ENCODE data around the gene FRYL.
"Not testable (repeated sequence)": the region's sequence is repeated elsewhere in the genome, so short reads cannot be mapped to it uniquely, and the experiment has no call there.

The FRYL gene

DNA sequence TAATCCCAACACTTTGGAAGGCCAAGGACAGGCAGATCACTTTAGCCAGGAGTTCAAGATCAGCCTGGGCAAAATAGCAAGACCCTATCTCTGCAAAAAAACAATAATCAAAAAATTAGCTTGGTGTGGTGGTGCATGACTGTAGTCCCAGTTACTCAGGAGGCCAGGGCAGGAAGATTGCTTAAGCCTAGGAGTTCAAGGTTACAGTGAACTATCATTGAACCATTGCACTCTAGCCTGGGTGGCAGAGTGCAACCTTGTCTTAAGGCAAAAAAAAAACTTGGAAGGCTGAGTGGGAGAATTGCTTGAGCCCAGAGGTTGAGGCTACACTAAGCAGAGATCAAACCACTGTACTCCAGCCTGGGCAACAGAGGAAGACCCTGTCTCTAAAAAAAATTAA, 5.2 kb upstream of the FRYL start:
- no peak for DNase-seq (ENCODE audit: low read depth in 2 of 2)

DNA sequence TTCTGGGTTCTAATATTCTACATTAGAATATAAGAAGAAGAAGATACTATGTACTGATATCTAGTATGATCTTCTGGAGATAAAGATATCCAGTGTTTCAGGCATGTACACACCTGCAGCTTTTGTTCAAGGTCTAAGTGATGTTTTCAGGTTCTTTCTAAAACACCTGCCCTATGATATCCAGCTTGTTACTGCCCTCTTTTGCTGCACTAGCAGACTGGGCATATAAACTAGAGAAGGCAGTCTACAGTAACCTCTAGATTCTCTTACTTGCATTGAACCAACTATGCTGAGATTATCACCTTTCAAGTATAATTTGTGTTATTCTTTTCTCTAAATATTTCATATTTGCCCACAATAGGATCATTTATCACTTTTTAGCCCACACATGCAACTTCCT, 1.9 kb upstream of the FRYL start:
- no peak for DNase-seq (ENCODE audit: low read depth in 2 of 2)

DNA sequence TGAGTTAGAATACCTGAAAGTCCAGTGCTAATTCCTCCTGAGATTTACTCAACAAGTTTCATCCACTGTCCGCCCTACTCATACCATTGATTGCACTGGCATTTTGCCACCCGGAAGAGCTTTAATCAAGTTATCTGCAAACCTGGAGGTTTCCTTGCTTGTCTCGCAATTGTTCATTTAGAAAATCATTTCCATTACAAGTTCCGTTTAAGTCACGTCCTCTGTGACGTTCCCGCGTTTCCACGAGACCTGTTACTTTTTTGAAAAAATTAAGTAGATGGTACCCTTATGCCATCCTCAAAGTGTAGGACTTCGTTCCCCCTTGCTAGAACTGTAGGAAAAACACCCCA, 761 bp upstream of the FRYL start:
- peak in 1 of 2 donors; percentile 16 for DNase-seq (ENCODE audit: low read depth in 2 of 2)

DNA sequence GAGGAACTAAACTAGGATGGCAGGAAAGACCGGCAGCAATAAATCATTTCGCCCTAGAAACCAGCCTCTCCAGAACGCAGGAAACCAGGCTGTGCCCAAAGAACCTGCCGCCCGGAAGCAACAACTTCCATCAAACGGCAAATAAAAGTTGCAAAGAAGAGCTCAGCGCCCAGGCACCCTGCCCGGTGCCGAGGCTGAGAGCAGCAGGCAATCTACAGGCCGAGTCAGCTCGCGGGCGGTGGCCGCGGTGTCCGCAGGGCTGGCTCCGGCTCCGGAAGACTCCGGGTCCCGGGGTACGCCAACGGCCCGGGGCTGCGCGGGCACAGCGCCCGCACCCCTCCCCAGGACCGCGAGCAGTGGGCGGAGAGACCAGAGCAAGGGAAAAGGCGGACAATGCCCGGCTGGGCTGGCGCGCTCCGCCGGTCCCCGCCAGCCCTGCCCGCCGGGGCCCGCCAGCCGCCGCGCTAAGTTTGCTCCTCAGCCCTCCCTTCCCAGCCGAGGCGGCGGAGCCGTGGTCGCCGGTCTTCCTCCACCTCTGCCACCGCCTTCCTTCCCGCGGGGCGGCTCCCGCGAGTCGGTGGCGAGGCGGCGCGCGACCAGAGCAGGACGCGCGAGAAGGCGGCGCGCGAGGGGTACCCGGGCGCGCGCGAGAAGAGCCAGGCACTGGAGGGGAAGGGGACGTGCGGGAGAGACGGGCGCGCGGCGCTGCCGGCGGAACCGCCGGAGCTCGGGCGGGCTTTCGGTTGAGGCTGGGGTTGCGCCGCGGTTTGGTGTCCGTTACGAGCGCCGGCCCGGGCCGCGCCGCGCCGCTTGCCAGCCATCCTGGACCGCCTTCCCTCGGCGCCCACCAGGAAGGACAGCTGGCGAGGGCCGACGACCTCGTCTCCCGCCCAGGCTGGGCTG, 733 bp downstream of the FRYL start:
- peak; percentile 16 to 25 for DNase-seq (ENCODE audit: low read depth in 2 of 2)

DNA sequence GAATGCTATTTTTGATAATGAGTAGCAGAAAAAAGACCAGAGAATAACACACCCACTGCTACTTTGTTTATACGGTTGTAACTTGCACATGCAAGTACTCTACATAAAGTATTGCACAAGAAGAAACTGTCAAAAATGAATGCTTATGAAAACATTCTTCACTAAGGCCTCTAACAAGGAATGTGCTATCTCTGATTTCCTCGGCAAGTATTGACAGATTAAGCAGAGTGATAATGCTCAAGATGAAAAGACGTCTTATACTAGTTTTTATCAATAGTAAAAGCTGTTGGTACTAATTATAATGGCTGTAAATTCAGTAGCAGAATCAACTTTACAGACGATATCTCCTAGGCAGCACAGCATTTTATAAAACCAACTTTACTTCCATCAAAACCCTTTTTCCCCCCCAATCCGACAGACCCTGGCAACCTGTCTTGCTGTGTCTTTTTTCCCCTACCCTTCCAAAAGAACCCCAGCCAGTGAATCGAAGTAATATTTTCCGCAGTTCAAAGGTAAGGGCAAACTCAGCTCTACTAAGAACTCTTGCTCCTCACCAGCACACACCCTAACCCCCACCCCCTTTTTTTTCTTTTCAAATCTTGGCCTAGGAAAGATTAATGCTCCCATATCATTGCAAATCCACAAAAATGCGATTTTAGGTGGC, 1.5 kb downstream of the FRYL start:
- DNase-seq (ENCODE audit: low read depth in 2 of 2) = no peak

DNA sequence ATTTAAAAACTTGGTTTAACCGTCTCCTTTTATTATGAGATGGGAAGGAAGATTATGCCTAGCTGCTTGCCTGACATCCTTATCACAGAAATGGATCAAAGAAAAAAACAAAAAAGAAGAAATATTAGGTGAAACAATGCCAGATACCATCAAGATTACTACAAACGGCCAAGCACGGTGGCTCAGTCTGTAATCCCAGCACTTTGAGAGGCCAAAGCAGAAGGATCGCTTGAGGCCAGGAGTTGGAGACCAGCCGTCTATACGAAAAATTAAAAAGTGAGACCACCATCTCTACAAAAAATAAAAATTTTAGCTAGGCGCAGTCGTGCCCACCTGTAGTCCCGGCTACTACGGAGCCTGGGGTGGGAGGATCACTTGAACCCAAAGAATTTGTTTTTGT, 2.3 kb downstream of the FRYL start:
- no peak for DNase-seq (ENCODE audit: low read depth in 2 of 2)

DNA sequence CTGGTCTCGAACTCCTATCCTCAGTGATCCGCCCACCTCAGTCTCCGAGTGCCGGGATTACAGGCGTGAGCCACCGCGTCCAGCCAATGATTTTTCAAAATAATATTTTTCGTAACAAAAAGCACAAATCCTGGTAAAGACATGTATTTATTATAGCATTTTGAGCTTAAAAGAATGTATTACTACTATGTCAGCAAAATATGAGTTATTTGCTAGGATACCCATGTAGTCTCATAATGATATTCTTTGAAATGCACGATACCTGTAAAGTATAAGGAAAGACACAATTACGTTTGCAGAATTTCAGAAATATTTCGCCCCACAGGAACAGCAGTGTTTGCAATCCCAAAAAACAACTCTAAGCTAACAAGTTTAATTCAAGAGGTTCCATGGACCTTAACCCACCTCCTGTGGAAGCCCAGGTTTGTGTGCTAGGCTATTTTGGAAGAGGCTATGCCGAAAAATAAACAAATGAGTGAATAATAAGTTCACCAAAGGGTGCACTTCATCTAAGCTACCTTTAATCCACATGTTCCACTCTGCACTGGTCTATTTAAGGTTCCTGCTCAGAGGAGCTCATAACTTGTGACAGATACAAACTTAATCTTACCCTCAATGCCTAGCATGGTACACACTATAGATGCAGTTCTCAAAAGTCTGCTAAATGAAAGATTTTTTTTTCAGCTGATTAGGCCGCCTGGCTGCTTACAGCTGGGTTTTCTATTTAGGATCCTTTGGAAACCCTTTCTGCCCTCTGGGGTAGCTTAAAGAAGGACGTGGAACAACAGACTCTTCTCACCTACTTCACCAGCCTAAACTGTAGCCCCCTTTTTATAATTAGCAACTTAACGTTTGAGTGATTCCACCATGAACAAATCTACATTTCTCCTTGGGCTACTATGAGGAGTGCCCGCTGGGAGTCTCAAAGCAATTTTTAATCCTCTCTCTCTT, 5.0 kb downstream of the FRYL start:
- DNase-seq (ENCODE audit: low read depth in 2 of 2) = no peak

DNA sequence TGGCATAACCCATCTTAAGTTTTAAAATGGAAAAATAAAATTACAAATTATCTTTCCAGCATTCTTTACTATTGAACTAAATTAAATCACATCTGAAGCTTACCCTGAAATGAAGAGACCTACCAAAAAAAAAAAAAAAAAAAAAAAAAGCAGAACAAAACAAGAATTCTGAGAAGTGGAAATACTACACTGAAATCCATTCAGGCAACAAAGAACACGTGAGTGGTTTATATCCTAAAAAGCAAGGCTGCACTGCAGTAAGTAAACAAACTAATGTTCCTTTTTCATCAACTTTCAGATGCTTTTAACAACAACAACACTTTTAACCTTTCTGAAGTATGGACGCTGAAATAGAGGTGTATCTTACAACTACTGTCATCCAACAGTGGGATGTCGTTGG, 7.5 kb downstream of the FRYL start:
- no peak for DNase-seq (ENCODE audit: low read depth in 2 of 2)

DNA sequence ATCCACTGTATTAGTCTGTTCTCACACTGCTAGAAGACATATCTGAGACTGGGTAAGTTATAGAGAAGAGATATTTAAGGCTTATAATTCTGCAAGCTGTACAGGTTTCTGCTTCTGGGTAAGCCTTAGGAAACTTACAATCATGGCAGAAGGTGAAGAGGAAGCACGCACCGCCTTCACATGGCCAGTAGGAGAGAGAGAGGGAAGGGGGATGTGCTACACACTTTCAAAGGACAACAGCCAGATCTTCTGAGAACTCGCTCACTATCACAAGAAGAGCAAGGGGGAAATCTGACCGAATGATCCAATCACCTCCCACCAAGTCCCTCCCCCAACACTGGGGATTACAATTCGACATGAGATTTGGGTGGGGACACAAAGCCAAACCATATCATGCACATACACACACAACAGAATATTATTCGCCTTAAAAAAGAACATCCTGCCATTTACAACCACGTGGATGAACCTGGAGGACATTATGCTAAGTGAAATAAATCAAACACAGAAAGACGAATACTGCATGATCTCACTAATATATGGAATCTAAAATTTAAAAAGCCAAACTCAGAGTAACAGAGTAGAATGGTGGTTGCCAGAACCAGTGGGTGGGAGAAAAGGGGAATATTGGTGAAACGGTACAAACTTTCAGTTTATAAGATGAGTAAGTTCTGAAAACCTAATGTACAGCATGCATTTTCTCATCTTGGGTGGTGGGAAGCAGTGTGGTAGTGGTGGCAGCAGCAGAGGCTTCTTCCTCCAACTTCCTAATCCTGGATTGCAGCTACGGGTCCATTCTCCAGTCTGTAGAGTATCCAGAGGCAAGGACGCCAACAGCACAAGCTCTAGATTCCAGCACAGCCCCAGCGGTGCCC, 12.8 kb downstream of the FRYL start:
- DNase-seq (ENCODE audit: low read depth in 2 of 2) = no peak

DNA sequence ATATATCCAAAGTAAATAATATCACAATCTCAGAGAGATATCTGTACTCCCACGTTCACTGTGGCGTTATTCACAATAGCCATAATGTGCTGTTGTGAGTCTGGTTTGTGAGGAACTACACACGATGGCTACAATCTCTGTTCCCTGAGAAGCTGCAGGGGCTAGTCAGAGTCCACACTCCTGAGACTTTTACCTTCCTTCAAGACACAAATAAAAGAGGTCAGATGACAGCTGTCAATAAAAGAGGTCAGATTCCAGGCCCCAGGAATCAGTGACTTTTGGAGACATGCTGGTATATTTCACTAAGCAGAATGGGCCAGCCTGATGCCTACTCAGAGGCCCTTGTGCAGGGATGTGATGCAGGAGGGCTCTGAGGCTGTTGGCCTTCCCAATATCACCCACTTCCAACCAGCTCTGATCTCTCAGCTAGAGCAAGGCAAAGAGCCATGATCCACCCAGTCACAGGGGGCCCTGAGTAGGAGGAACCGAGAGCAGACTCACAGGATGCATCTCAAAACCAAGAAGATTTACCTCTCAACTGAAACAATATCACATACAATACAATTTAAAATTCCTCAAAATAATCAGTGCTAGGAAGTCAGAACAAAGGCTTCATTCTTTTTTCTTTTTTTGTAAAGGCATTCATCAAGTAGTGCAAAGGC, 13.8 kb downstream of the FRYL start:
- DNase-seq (ENCODE audit: low read depth in 2 of 2) = no peak

DNA sequence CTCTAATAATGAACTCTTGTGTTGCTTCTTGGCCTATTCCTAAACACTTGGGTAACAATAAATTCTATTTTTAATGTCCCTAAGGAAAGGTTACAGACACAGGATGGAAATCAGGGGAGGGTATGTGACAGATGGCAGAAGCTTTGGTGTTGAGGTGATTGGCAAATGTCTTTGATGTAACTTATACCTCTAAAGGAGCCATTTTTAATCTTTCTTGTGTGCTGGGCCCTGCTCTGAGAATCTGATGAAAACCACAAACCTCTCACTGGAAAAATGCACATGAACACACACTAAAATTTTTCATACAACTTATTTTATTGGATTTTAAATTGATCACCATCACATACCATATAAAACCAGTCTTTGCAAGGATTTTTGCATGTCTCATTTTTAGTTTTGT, 17.7 kb downstream of the FRYL start:
- DNase-seq (ENCODE audit: low read depth in 2 of 2) = no peak

DNA sequence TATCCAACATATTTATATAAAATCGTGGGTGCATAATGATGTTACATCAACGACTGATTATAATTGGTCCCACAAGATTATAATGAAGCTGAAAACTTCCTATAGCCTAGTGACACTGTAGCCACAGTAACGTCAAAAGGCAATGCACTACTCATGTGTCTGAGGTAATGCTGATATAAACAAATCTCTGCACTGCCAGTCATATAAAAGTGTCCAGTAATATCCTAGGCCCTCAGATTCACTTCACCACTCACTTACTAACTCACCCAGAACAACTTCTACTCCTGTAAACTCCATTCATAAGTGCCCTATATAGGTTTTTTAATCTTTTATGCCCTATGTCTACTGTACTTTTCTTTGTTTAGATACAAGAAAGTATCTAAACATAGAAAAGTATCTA, 18.8 kb downstream of the FRYL start:
- no peak for DNase-seq (ENCODE audit: low read depth in 2 of 2)

DNA sequence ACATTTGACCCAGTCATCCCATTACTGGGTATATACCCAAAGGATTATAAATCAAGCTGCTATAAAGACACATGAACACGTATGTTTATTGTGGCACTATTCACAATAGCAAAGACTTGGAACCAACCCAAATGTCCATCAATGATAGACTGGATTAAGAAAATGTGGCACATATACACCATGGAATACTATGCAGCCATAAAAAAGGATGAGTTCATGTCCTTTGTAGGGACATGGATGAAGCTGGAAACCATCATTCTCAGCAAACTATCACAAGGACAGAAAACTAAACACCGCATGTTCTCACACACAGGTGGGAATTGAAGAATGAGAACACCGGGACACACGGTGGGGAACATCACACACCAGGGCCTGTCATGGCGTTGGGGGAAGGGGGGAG, 21.4 kb downstream of the FRYL start:
- not testable (repeated sequence) for DNase-seq (ENCODE audit: low read depth in 2 of 2)

DNA sequence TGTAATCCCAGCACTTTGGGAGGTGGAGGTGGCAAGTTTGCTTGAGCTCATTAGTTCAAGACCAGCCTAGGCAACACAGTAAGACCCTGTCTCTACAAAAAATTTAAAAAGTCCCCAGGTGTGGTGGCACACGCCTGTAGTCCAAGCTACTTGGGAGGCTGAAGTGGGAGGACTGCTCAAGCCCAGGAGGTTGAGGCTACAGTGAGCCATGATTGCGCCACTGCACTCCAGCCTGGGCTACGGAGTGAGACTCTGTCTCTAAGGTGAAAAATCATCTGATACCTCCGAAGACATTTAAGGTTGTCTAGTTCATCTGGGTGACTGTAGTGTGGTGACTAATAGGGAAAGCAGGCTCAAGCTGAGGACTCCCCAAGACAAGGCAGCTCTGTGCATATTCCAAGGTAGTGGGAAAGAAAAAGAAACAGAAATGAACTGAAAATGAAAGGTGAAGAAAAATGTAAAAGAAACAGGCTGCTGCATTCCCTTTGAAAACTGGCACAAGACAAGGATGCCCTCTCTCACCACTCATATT, 23.3 kb downstream of the FRYL start:
- no peak for DNase-seq (ENCODE audit: low read depth in 2 of 2)

DNA sequence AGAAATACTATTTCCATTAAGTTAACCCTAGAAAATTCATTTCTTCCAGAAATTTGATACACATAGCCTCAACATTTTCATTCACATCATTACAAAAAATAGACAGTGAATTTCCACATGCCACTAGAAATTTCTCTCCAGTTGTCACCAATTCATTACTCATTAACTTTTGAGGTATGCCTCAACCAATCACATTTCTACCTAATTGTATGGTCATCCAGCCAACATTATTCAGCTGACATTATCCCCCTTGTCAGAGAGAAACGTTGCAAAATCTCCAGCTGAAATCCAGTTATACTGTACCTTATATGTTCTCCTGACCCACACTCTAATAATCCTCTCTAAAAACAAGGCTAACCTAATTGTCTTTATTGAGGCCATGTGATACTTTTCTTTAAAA, 24.8 kb downstream of the FRYL start:
- no peak for DNase-seq (ENCODE audit: low read depth in 2 of 2)

DNA sequence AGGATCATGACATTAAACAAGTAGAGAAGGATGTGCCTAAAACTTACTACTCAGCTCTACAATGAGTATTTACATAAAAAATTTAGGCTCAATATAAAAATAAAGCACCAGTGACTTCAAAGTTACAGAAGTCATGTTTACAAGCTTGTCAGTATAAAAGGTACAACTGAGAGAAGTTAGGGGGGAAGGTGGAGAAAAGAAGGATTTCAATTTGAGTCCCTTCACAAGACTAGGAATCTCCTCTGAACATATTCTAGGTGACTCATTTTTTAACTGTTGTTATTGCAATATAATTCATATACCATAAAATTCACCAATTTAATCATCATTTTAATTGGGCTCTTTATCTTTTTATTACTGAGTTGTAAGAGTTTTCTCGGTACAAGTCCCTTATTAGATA, 26.9 kb downstream of the FRYL start:
- DNase-seq (ENCODE audit: low read depth in 2 of 2) = no peak

DNA sequence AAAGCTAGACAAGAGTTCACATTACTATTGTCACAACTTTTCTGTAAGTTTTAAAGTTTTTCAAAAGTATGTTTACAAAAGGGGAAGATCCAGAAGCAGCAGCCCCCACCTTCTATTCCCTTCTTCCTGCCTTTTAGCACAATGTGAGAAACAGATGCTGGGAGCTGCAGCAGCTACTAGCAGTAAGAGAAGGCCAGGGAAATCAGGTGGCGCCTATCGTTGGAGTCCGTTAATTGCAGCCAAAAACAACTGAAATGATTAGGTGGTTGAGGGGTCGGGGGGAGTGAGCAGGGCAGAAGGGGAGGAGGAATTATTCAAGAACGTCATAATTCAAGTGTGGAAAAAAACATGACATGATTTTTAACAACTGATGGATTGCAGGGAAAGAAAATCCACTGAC, 27.4 kb downstream of the FRYL start:
- no peak for DNase-seq (ENCODE audit: low read depth in 2 of 2)

DNA sequence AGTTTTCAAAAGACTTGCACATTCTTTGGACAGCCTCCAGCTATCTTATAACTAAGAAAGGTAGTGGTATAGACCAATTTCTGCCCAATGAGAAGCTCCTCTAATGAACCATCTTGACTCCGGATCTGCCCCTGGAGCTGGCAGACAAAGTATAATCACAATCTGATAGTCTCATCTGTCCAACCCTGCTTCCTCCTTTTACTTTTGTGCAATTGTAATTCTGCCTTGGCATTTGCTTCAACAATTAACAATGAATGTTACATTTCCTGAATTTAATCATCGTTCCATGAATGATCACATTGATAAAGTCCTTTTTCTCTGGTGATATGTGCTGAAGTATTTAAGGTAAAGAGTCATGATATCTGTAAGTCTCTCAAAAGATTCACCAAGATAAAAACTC, 27.8 kb downstream of the FRYL start:
- no peak for DNase-seq (ENCODE audit: low read depth in 2 of 2)

DNA sequence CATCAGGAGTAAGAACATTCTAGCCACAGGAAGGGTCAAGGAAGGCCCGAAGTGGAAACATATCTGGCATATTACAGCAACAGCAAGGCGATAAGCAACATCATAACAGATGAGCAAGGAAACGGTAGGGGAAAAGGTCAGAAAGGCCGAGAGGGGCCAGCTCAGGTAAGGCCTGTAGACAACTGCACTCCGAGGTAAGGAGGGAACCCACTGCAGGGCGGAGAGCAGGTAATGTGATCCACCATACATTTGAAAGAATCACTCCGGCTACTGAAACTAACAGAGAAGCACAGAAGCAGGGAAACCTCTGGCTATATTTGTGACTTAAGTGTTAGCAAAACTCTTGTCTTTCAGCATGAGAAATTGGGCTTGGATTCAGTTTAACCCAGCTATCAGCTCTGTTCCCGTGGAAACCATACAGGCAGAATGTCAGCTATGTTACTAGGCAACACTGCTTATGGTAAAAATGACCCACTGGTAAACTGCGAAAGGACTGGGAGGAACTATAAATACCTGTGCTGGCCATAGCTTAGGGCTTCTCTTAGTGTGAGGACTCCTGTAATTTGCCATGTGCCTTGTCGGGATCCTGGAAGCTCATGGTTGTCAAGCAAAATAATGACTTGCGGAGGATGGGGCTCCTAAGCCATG, 31.0 kb downstream of the FRYL start:
- DNase-seq (ENCODE audit: low read depth in 2 of 2) = no peak

Data from stimulated activated CD4-positive, alpha-beta T cell treated with anti-CD3 and anti-CD28 coated beads, Interleukin-1b, Interleukin-23, amount 100 ng/mL, for 1 hour (primary cell).